ENCODE data around the gene TNK1.
"Not testable (repeated sequence)": the region's sequence is repeated elsewhere in the genome, so short reads cannot be mapped to it uniquely, and the experiment has no call there.

GRCh38 chr17:7335765-7336164 is 45.1 kb upstream of the TNK1 start:
- not testable (repeated sequence) for TF ChIP-seq EZH2 (IDR thresholded peaks at IDR 0.05; ENCODE audit: borderline replicate concordance, low read depth, low read length, severe bottlenecking); CTCF (IDR thresholded peaks at IDR 0.05; ENCODE audit: borderline replicate concordance, extremely low read depth, low read length, poor library complexity, severe bottlenecking)

All from DND-41 (cell line).